Brain microvascular endothelial cell (primary cell): ENCODE measurements around the gene MMP25.
"Not testable (repeated sequence)": the region's sequence is repeated elsewhere in the genome, so short reads cannot be mapped to it uniquely, and the experiment has no call there.

Experiments
- DNase-seq: peaks from one replicate; pipeline ENCODE4 v3.0.0-alpha.2; 2020
- H3K27ac ChIP-seq: fragments of 250-450 bp; sonication (Bioruptor Pico); 2 replicates; pipeline ENCODE4 v1.5.1; 2020; ENCODE audit warnings: mild to moderate bottlenecking, moderate library complexity
- H3K27me3 ChIP-seq: fragments of 250-450 bp; sonication (Bioruptor Pico); replicated peaks from 2 replicates; pipeline ENCODE4 v1.5.1; 2020; ENCODE audit warnings: mild to moderate bottlenecking
- H3K36me3 ChIP-seq: fragments of 250-450 bp; sonication (Bioruptor Pico); replicated peaks from 2 replicates; pipeline ENCODE4 v1.5.1; 2020; ENCODE audit warnings: mild to moderate bottlenecking
- H3K4me3 ChIP-seq: 2 replicates; pipeline ENCODE4 v1.5.1; 2011; ENCODE audit warnings: low read depth, mild to moderate bottlenecking, control low read depth, low read length, moderate library complexity
- CTCF ChIP-seq: IDR thresholded peaks from 2 replicates; pipeline ENCODE4 v1.5.1; 2011; ENCODE audit warnings: low read depth, mild to moderate bottlenecking, moderate library complexity, low read length, control low read depth, inconsistent platforms; ENCODE audit errors: missing control alignments
- in situ Hi-C: cut with HindIII; loops from 2 replicates; pipeline ENCODE4 v1.10.0; 2017; ENCODE audit warnings: low sequenced_read_pairs, low pct_ligation_motif_present

Gene MMP25

GRCh38 chr16:3065069-3065741, 18.8 kb downstream of the MMP25 start, which contains the start of gene IL32:
Gene IL32 (plus strand): TSS chr16:3065640. CDS start chr16:3065812, 172 bp downstream.
- TF ChIP-seq CTCF = no peak
- DNase-seq = peak; percentile 85
- peak within 1 kb of the TSS; percentile 72 for H3K27ac ChIP-seq
- H3K27me3 ChIP-seq = no peaks in the 10 kb centered on the region
- in situ Hi-C loops = no loop called here
- H3K36me3 ChIP-seq = no peaks in the 10 kb centered on the region
- no peak within 1 kb of the TSS for H3K4me3 ChIP-seq

- TF ChIP-seq CTCF = no peak
- Histone ChIP-seq H3K27ac (peak overlapping the region; percentile 72), H3K36me3 (no peaks in the 10 kb centered on the region), H3K4me3 (no peak overlapping the region), H3K27me3 (no peaks in the 10 kb centered on the region)
- in situ Hi-C loops = no loop called here
- DNase-seq = no peak
These were observed 19.5 kb downstream of the MMP25 start for GRCh38 chr16:3065742-3066439.

GRCh38 chr16:3066440-3066748, 20.0 kb downstream of the MMP25 start:
- no peak for DNase-seq
- no peaks in the 10 kb centered on the region for H3K36me3 ChIP-seq
- no peaks in the 10 kb centered on the region for H3K27me3 ChIP-seq
- in situ Hi-C loops = no loop called here
- TF ChIP-seq CTCF = no peak
- no peak overlapping the region for H3K4me3 ChIP-seq
- H3K27ac ChIP-seq = no peak overlapping the region

GRCh38 chr16:3068487-3068886, 22.1 kb downstream of the MMP25 start:
- no peak for DNase-seq
- no peak for TF ChIP-seq CTCF
- H3K4me3 ChIP-seq = no peak overlapping the region

GRCh38 chr16:3069146-3069545, 22.8 kb downstream of the MMP25 start:
- H3K27me3 ChIP-seq, H3K4me3 ChIP-seq, in situ Hi-C loops, DNase-seq, H3K27ac ChIP-seq, H3K36me3 ChIP-seq: not testable (repeated sequence)

More at GRCh38 chr16:3068487-3068886, 22.1 kb downstream of the MMP25 start:
- H3K27ac ChIP-seq = no peak overlapping the region
- no peaks in the 10 kb centered on the region for H3K36me3 ChIP-seq
- no peaks in the 10 kb centered on the region for H3K27me3 ChIP-seq
- in situ Hi-C loops = no loop called here

GRCh38 chr16:3070608-3071111, 24.3 kb downstream of the MMP25 start:
- Histone ChIP-seq H3K27ac (no peak overlapping the region), H3K27me3 (no peaks in the 10 kb centered on the region), H3K36me3 (no peaks in the 10 kb centered on the region), H3K4me3 (no peak overlapping the region)
- in situ Hi-C loops = no loop called here
- DNase-seq = no peak
- no peak for TF ChIP-seq CTCF
